T1000 (cell line): ENCODE measurements around the gene TEKTIP1.

Source experiments
- DNase-seq: peaks from one replicate; lab custom pipeline; 2025; ENCODE audit warnings: mixed read lengths; lab: John Stamatoyannopoulos, UW

Gene TEKTIP1

GRCh38 chr19:3585301-3586126 is 46.5 kb downstream of the TEKTIP1 start, which contains the start of gene GIPC3:
GIPC3 (plus strand) TSS chr19:3585478; CDS start chr19:3585598, 120 bp downstream.
- DNase-seq, result no peak

- DNase-seq, result no peak
Observed at GRCh38 chr19:3586127-3586626, 47.2 kb downstream of the TEKTIP1 start.

GRCh38 chr19:3586707-3587346 is 47.9 kb downstream of the TEKTIP1 start:
- DNase-seq, result no peak

GRCh38 chr19:3589439-3589838 is 50.5 kb downstream of the TEKTIP1 start:
- no peak for DNase-seq

GRCh38 chr19:3589949-3590348 is 51.0 kb downstream of the TEKTIP1 start:
- no peak for DNase-seq

GRCh38 chr19:3590991-3591659 is 52.2 kb downstream of the TEKTIP1 start:
- no peak for DNase-seq

- no peak for DNase-seq
Observed at GRCh38 chr19:3591876-3592613, 53.1 kb downstream of the TEKTIP1 start.

- no peak for DNase-seq
Observed at GRCh38 chr19:3593156-3593555, 54.2 kb downstream of the TEKTIP1 start.
